ENCODE results near the gene SLCO3A1. TPM values are rescaled to one million over a fixed set of nuclear protein-coding genes. Genes with fewer than 3 reads are reported as not detected.
A peak's percentile ranks its signal among the peaks of the same experiment; 100 is the strongest.

Gene SLCO3A1
- total RNA-seq = 5.3 and 5.4 TPM in 2 replicates

GRCh38 chr15:91853511-91853947 is at the start of gene SLCO3A1:
TSS of gene SLCO3A1 (plus strand) at chr15:91853708.
- H3K27ac ChIP-seq (ENCODE audit: low read depth, low read length) = peak within 1 kb of the TSS; percentile 69
- TF ChIP-seq, protein P1, sequence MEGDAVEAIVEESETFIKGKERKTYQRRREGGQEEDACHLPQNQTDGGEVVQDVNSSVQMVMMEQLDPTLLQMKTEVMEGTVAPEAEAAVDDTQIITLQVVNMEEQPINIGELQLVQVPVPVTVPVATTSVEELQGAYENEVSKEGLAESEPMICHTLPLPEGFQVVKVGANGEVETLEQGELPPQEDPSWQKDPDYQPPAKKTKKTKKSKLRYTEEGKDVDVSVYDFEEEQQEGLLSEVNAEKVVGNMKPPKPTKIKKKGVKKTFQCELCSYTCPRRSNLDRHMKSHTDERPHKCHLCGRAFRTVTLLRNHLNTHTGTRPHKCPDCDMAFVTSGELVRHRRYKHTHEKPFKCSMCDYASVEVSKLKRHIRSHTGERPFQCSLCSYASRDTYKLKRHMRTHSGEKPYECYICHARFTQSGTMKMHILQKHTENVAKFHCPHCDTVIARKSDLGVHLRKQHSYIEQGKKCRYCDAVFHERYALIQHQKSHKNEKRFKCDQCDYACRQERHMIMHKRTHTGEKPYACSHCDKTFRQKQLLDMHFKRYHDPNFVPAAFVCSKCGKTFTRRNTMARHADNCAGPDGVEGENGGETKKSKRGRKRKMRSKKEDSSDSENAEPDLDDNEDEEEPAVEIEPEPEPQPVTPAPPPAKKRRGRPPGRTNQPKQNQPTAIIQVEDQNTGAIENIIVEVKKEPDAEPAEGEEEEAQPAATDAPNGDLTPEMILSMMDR (IDR thresholded peaks at IDR 0.05; ENCODE audit: extremely low read depth, low read depth, low read length) = no peak
- H3K79me2 ChIP-seq (ENCODE audit: insufficient read depth, low read length) = peaks cover 5% of the 10 kb centered on the region
- peaks cover 13% of the 10 kb centered on the region for H3K4me1 ChIP-seq (ENCODE audit: insufficient read depth, low read length)
- H3K36me3 ChIP-seq (ENCODE audit: insufficient read depth, low read length) = no peaks in the 10 kb centered on the region
- H3K4me3 ChIP-seq (ENCODE audit: insufficient read depth, low read length) = peak within 1 kb of the TSS; percentile 83
- peaks cover 6% of the 10 kb centered on the region for H4K20me1 ChIP-seq (ENCODE audit: insufficient read depth, low read length)
- no peaks in the 10 kb centered on the region for H3K27me3 ChIP-seq (ENCODE audit: insufficient read depth, low read length)
- peak within 1 kb of the TSS; percentile 87 for H2AFZ ChIP-seq (ENCODE audit: low read length)
- peak; percentile 97 for DNase-seq (ENCODE audit: insufficient read length, low spot score, missing footprints)
- H3K4me2 ChIP-seq (ENCODE audit: insufficient read depth, low read length) = peak within 1 kb of the TSS; percentile 87
- no peaks in the 10 kb centered on the region for H3K9me3 ChIP-seq (ENCODE audit: low read depth, low read length)

DNA sequence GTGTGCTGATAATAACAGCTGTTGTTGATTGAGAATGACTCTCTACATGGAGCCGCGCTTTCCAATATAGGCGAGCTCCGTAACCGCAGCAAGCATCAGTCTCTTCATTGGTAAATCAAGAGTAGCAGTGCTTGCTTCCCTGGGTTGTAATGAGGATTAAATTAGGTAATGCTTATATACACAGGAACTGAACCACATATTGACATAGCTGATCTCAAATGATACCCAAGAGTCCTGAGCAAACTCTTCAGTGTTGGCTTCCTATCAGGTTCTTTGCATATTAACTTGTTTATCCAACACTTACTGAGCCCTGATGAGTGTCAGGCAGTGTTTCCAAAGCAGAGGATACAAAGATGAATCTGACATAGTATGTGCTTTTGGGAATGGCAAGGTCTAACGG is 46.4 kb upstream of the SLCO3A1 start:
- Histone ChIP-seq H4K20me1 (ENCODE audit: insufficient read depth, low read length) (no peaks in the 10 kb centered on the region), H3K27ac (ENCODE audit: low read depth, low read length) (no peak overlapping the region), H3K4me1 (ENCODE audit: insufficient read depth, low read length) (no peaks in the 10 kb centered on the region), H3K4me3 (ENCODE audit: insufficient read depth, low read length) (no peak overlapping the region), H3K79me2 (ENCODE audit: insufficient read depth, low read length) (no peaks in the 10 kb centered on the region), H3K4me2 (ENCODE audit: insufficient read depth, low read length) (no peak overlapping the region), H2AFZ (ENCODE audit: low read length) (no peak overlapping the region), H3K36me3 (ENCODE audit: insufficient read depth, low read length) (no peaks in the 10 kb centered on the region), H3K27me3 (ENCODE audit: insufficient read depth, low read length) (no peaks in the 10 kb centered on the region), H3K9me3 (ENCODE audit: low read depth, low read length) (no peaks in the 10 kb centered on the region)
- no peak for DNase-seq (ENCODE audit: insufficient read length, low spot score, missing footprints)
- TF ChIP-seq, protein P1 (IDR thresholded peaks at IDR 0.05; ENCODE audit: extremely low read depth, low read depth, low read length) = no peak

GRCh38 chr15:91813924-91814323 is 39.6 kb upstream of the SLCO3A1 start:
- Histone ChIP-seq H3K27ac (ENCODE audit: low read depth, low read length) (no peak overlapping the region), H3K9me3 (ENCODE audit: low read depth, low read length) (no peaks in the 10 kb centered on the region), H4K20me1 (ENCODE audit: insufficient read depth, low read length) (no peaks in the 10 kb centered on the region), H3K36me3 (ENCODE audit: insufficient read depth, low read length) (no peaks in the 10 kb centered on the region), H3K79me2 (ENCODE audit: insufficient read depth, low read length) (no peaks in the 10 kb centered on the region), H3K4me2 (ENCODE audit: insufficient read depth, low read length) (no peak overlapping the region), H3K27me3 (ENCODE audit: insufficient read depth, low read length) (no peaks in the 10 kb centered on the region), H2AFZ (ENCODE audit: low read length) (no peak overlapping the region), H3K4me1 (ENCODE audit: insufficient read depth, low read length) (no peaks in the 10 kb centered on the region), H3K4me3 (ENCODE audit: insufficient read depth, low read length) (no peak overlapping the region)
- DNase-seq (ENCODE audit: insufficient read length, low spot score, missing footprints) = no peak
- TF ChIP-seq, protein P1 (IDR thresholded peaks at IDR 0.05; ENCODE audit: extremely low read depth, low read depth, low read length) = no peak

- H4K20me1 ChIP-seq (ENCODE audit: insufficient read depth, low read length) = no peaks in the 10 kb centered on the region
- no peaks in the 10 kb centered on the region for H3K9me3 ChIP-seq (ENCODE audit: low read depth, low read length)
- TF ChIP-seq, protein P1 (IDR thresholded peaks at IDR 0.05; ENCODE audit: extremely low read depth, low read depth, low read length) = no peak
- H3K36me3 ChIP-seq (ENCODE audit: insufficient read depth, low read length) = no peaks in the 10 kb centered on the region
- no peak overlapping the region for H3K27ac ChIP-seq (ENCODE audit: low read depth, low read length)
- no peaks in the 10 kb centered on the region for H3K4me1 ChIP-seq (ENCODE audit: insufficient read depth, low read length)
- no peak overlapping the region for H2AFZ ChIP-seq (ENCODE audit: low read length)
- H3K4me2 ChIP-seq (ENCODE audit: insufficient read depth, low read length) = no peak overlapping the region
- no peak for DNase-seq (ENCODE audit: insufficient read length, low spot score, missing footprints)
- H3K4me3 ChIP-seq (ENCODE audit: insufficient read depth, low read length) = no peak overlapping the region
- no peaks in the 10 kb centered on the region for H3K79me2 ChIP-seq (ENCODE audit: insufficient read depth, low read length)
- H3K27me3 ChIP-seq (ENCODE audit: insufficient read depth, low read length) = no peaks in the 10 kb centered on the region
These were observed 36.6 kb upstream of the SLCO3A1 start for GRCh38 chr15:91816942-91817341.
